Type B pancreatic cell (in vitro differentiated cells): ENCODE data around the gene CCNYL1. TPM values are rescaled to one million over a fixed set of nuclear protein-coding genes. Genes with fewer than 3 reads are reported as not detected.
A peak's percentile ranks its signal among the peaks of the same experiment; 100 is the strongest.
"Not testable (repeated sequence)": the region's sequence is repeated elsewhere in the genome, so short reads cannot be mapped to it uniquely, and the experiment has no call there.

ENCODE experiments used
- DNase-seq: peaks from one replicate; pipeline ENCODE4 v3.0.0; 2021; ENCODE audit warnings: mixed read lengths; ENCODE audit not compliant: unreplicated experiment; ENCODE audit errors: extremely low spot score
- H3K27ac Mint-ChIP-seq: 2 replicates; pipeline ENCODE4 v1.8.0; 2021; ENCODE audit warnings: mild to moderate bottlenecking, mixed read lengths
- H3K27me3 Mint-ChIP-seq: 2 replicates; pipeline ENCODE4 v1.8.0; 2021; ENCODE audit warnings: mixed read lengths
- H3K36me3 Mint-ChIP-seq: 2 replicates; pipeline ENCODE4 v1.8.0; 2021; ENCODE audit warnings: mixed read lengths
- H3K4me1 Mint-ChIP-seq: one replicate; pipeline ENCODE4 v1.8.0; 2021; ENCODE audit warnings: mixed read lengths; ENCODE audit not compliant: unreplicated experiment
- H3K4me3 Mint-ChIP-seq: 2 replicates; pipeline ENCODE4 v1.8.0; 2021; ENCODE audit warnings: mild to moderate bottlenecking, mixed read lengths
- H3K9me3 Mint-ChIP-seq: 2 replicates; pipeline ENCODE4 v1.8.0; 2021; ENCODE audit warnings: mixed read lengths
- CTCF ChIP-seq: fragments of 200-600 bp; sonication (generic); conservative IDR thresholded peaks from 2 replicates; pipeline ENCODE4 v1.5.0; 2021; ENCODE audit warnings: antibody characterized with exemption, mild to moderate bottlenecking
- total RNA-seq: library from RNA; stranded (reverse); gene quantifications from 2 replicates; pipeline ENCODE4 v1.2.1, GENCODE V29; 2021; ENCODE audit warnings: low replicate concordance

The CCNYL1 gene
- total RNA-seq, 1 donor from 2014 or later = 20.8 TPM

- TF ChIP-seq CTCF = peak; percentile 67
- peaks cover 3% of the 10 kb centered on the region for H3K4me1 Mint-ChIP-seq
- no peaks in the 10 kb centered on the region for H3K27me3 Mint-ChIP-seq
- no peak overlapping the region for H3K27ac Mint-ChIP-seq
- H3K36me3 Mint-ChIP-seq = no peaks in the 10 kb centered on the region
- no peaks in the 10 kb centered on the region for H3K9me3 Mint-ChIP-seq
- no peak for DNase-seq
- H3K4me3 Mint-ChIP-seq = no peak overlapping the region
Observed at GRCh38 chr2:207692206-207693065, 19.0 kb upstream of the CCNYL1 start.

GRCh38 chr2:207693641-207694249 lies 17.7 kb upstream of the CCNYL1 start:
- no peaks in the 10 kb centered on the region for H3K27me3 Mint-ChIP-seq
- no peaks in the 10 kb centered on the region for H3K36me3 Mint-ChIP-seq
- H3K9me3 Mint-ChIP-seq = no peaks in the 10 kb centered on the region
- TF ChIP-seq CTCF = no peak
- peak overlapping the region; percentile 36 for H3K27ac Mint-ChIP-seq
- peaks cover 3% of the 10 kb centered on the region for H3K4me1 Mint-ChIP-seq
- no peak for DNase-seq
- no peak overlapping the region for H3K4me3 Mint-ChIP-seq

- H3K36me3 Mint-ChIP-seq = no peaks in the 10 kb centered on the region
- H3K4me1 Mint-ChIP-seq = peaks cover 3% of the 10 kb centered on the region
- H3K9me3 Mint-ChIP-seq = no peaks in the 10 kb centered on the region
- DNase-seq = no peak
- peak overlapping the region; percentile 36 for H3K27ac Mint-ChIP-seq
- no peaks in the 10 kb centered on the region for H3K27me3 Mint-ChIP-seq
- H3K4me3 Mint-ChIP-seq = no peak overlapping the region
- TF ChIP-seq CTCF = no peak
Observed at GRCh38 chr2:207694811-207695281, 16.6 kb upstream of the CCNYL1 start.

GRCh38 chr2:207695293-207695692 lies 16.1 kb upstream of the CCNYL1 start:
- no peaks in the 10 kb centered on the region for H3K27me3 Mint-ChIP-seq
- no peaks in the 10 kb centered on the region for H3K9me3 Mint-ChIP-seq
- TF ChIP-seq CTCF = no peak

GRCh38 chr2:207696911-207697310 lies 14.5 kb upstream of the CCNYL1 start:
- not testable (repeated sequence) for H3K9me3 Mint-ChIP-seq, H3K4me1 Mint-ChIP-seq, H3K4me3 Mint-ChIP-seq, DNase-seq, H3K27me3 Mint-ChIP-seq, H3K36me3 Mint-ChIP-seq, H3K27ac Mint-ChIP-seq

More at GRCh38 chr2:207695293-207695692, 16.1 kb upstream of the CCNYL1 start:
- no peak for DNase-seq
- no peak overlapping the region for H3K4me3 Mint-ChIP-seq
- no peaks in the 10 kb centered on the region for H3K36me3 Mint-ChIP-seq
- no peak overlapping the region for H3K27ac Mint-ChIP-seq
- H3K4me1 Mint-ChIP-seq = peaks cover 3% of the 10 kb centered on the region

GRCh38 chr2:207697411-207697810 lies 14.0 kb upstream of the CCNYL1 start:
- TF ChIP-seq CTCF = no peak
- Mint-ChIP-seq H3K4me3 (no peak overlapping the region), H3K27me3 (no peaks in the 10 kb centered on the region), H3K36me3 (no peaks in the 10 kb centered on the region), H3K9me3 (no peaks in the 10 kb centered on the region), H3K4me1 (no peaks in the 10 kb centered on the region), H3K27ac (no peak overlapping the region)
- DNase-seq = no peak
